Measurements from ENCODE around the gene FHL1.

DNA sequence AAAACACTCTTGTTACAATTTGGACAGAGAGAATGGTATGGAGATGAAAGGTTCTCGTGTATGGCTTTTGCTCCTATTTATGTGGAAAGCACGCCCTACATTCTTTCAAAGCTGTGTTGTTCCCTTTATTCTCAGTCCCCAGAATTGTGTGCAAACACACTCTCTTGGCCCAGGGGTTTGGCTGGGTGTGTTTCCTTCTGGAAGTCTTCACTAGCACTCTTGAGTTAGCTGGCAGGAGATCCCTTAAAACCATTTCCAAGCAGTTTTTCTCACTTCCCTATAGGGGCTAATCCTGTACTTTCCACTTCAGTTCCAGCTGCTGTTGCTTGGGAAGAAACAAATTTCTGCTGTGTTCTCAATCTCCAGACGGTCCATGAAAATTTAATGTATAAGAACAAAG lies 35.1 kb downstream of the FHL1 start:
- TF ChIP-seq, protein P1, sequence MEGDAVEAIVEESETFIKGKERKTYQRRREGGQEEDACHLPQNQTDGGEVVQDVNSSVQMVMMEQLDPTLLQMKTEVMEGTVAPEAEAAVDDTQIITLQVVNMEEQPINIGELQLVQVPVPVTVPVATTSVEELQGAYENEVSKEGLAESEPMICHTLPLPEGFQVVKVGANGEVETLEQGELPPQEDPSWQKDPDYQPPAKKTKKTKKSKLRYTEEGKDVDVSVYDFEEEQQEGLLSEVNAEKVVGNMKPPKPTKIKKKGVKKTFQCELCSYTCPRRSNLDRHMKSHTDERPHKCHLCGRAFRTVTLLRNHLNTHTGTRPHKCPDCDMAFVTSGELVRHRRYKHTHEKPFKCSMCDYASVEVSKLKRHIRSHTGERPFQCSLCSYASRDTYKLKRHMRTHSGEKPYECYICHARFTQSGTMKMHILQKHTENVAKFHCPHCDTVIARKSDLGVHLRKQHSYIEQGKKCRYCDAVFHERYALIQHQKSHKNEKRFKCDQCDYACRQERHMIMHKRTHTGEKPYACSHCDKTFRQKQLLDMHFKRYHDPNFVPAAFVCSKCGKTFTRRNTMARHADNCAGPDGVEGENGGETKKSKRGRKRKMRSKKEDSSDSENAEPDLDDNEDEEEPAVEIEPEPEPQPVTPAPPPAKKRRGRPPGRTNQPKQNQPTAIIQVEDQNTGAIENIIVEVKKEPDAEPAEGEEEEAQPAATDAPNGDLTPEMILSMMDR (IDR thresholded peaks at IDR 0.05) = no peak
- no peak for TF ChIP-seq POLR2A (IDR thresholded peaks at IDR 0.05)

All from thyroid gland (tissue), 4 donors.